HFFc6 (cell line): ENCODE results near the gene DCUN1D2. TPM values are rescaled to one million over a fixed set of nuclear protein-coding genes. Genes with fewer than 3 reads are reported as not detected.
A peak's percentile ranks its signal among the peaks of the same experiment; 100 is the strongest.

ENCODE experiments used
- DNase-seq: peaks from one replicate; pipeline ENCODE4 v3.0.0-alpha.2; 2018
- H3K27ac Mint-ChIP-seq: 2 replicates; pipeline ENCODE4 v1.8.0; 2020; ENCODE audit warnings: mild to moderate bottlenecking, mixed read lengths
- H3K27me3 Mint-ChIP-seq: 2 replicates; pipeline ENCODE4 v1.8.0; 2021; ENCODE audit warnings: mild to moderate bottlenecking, moderate library complexity, mixed read lengths; ENCODE audit not compliant: insufficient read depth
- H3K36me3 Mint-ChIP-seq: 2 replicates; pipeline ENCODE4 v1.8.0; 2021; ENCODE audit warnings: low read depth, mixed read lengths
- H3K4me1 Mint-ChIP-seq: 2 replicates; pipeline ENCODE4 v1.8.0; 2020; ENCODE audit warnings: low read depth, mixed read lengths
- H3K4me3 Mint-ChIP-seq: 2 replicates; pipeline ENCODE4 v1.8.0; 2020; ENCODE audit warnings: mild to moderate bottlenecking, moderate library complexity, mixed read lengths
- H3K9me3 Mint-ChIP-seq: 2 replicates; pipeline ENCODE4 v1.8.0; 2020; ENCODE audit warnings: mild to moderate bottlenecking, mixed read lengths
- total RNA-seq, 6 experiments: library from RNA; stranded (reverse); fragmentation: NEBNext Ultra II Directional; extraction: Animal tissue kit (Norgen Biotek cat#: 25700); gene quantifications; 2 replicates in 1 of 6; 3 replicates in 5 of 6; pipeline ENCODE4 v1.2.3, GENCODE V29; 2021
- TF ChIP-seq, protein P1 (sequence below): fragments of 200-600 bp; sonication (generic); IDR thresholded peaks from 2 replicates; pipeline ENCODE4 v1.5.0; 2021; ENCODE audit warnings: antibody characterized with exemption, mild to moderate bottlenecking

DCUN1D2 gene
- total RNA-seq, 6 experiments from 2014 or later: 7.6 to 9.3 (median 9.0) TPM

DNA sequence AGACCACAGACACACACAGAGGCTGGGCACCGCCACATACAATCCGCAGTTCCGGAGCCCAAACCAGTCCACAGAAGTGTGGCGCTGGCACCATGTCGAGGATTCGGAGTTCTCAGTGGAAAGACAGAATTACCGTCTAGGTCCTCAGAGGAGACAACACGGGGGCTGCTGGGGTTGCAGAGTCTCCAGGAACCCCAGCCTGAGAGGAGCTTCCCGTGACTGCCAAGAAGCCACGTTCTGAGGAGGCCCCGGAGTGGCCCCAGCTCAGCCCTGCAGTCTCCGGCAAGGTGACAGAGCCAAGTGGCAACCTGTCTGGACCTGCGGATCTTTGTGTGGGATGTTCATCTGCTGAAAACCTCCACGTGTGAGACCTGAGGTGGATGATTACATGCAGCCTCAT lies 29.9 kb downstream of the DCUN1D2 start:
- Mint-ChIP-seq H3K9me3 (no peaks in the 10 kb centered on the region), H3K4me1 (no peaks in the 10 kb centered on the region), H3K27me3 (no peaks in the 10 kb centered on the region; the same call in 1 of the 2 replicates), H3K27ac (no peak overlapping the region), H3K36me3 (peaks cover 15% of the 10 kb centered on the region), H3K4me3 (no peak overlapping the region)
- TF ChIP-seq, protein P1, sequence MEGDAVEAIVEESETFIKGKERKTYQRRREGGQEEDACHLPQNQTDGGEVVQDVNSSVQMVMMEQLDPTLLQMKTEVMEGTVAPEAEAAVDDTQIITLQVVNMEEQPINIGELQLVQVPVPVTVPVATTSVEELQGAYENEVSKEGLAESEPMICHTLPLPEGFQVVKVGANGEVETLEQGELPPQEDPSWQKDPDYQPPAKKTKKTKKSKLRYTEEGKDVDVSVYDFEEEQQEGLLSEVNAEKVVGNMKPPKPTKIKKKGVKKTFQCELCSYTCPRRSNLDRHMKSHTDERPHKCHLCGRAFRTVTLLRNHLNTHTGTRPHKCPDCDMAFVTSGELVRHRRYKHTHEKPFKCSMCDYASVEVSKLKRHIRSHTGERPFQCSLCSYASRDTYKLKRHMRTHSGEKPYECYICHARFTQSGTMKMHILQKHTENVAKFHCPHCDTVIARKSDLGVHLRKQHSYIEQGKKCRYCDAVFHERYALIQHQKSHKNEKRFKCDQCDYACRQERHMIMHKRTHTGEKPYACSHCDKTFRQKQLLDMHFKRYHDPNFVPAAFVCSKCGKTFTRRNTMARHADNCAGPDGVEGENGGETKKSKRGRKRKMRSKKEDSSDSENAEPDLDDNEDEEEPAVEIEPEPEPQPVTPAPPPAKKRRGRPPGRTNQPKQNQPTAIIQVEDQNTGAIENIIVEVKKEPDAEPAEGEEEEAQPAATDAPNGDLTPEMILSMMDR: no peak
- DNase-seq: no peak

DNA sequence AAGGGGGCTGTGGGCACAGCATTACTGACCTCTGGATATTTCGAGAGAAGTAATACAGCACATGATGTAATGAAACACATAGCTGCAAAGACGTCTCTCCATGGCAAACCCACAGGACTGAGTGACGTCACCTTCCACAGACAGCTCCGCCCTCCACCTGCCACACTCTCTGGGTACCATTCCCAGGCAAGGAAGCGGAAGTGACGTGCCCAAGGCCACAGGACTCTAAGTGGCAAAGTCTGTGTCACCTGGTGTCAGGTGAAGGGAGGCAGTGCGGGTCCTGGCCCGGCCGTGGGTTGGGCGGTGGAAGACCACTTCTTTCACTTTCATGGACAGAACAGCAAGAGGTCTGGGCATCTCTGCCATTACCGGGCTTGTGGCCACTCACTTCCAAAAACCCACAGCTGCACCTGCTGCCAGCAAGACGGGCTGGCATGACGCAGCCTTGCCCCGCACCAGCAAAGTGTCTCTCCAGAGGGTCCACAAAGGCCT lies 30.4 kb downstream of the DCUN1D2 start:
- no peak overlapping the region for H3K4me3 Mint-ChIP-seq
- TF ChIP-seq, protein P1: no peak
- no peaks in the 10 kb centered on the region for H3K9me3 Mint-ChIP-seq
- DNase-seq: no peak
- no peak overlapping the region for H3K27ac Mint-ChIP-seq
- peaks cover 18% of the 10 kb centered on the region for H3K36me3 Mint-ChIP-seq
- no peaks in the 10 kb centered on the region; the same call in 1 of the 2 replicates for H3K27me3 Mint-ChIP-seq
- H3K4me1 Mint-ChIP-seq: no peaks in the 10 kb centered on the region

DNA sequence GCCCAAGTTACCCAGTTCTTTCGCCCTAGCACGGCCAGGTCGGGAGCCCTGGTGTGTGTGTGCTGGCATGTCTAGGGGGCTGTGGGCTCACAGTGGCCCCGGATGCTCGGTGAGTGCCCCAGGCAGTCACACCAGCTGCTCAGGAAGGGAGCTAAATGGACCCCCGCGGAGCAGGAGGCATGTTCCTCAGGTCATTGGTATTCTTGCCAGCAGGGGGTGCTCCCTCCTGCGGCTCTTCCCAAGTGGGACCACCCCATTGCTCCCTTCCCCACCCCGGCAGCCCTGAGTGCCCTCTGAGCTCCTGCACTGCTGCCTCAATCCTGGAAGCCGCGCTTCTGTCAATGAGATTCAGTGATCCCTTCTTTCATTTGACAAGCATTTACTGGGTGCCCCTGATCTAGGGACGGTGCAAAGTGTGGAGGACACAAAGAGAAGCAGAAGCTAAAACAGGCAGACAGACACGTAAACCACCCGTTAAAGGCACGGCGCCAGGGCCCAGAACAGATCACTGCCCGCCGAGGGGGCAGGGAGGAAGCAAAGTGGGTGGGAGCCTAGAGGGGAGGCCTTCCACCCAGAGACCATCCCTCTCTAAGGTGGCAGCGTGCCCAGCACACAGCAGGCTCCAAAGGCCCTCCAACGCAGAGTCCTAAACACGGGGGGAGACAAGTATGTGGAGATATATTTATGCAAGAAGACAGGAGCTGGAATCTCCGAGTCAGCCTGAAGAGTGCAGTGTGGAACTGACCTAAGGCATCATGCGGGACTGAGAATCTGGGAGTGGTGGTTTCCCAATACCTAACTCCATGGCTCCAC lies 32.1 kb downstream of the DCUN1D2 start:
- H3K4me1 Mint-ChIP-seq: peaks cover 9% of the 10 kb centered on the region; the same call in 1 of the 2 replicates
- H3K36me3 Mint-ChIP-seq: peaks cover 28% of the 10 kb centered on the region
- H3K4me3 Mint-ChIP-seq: no peak overlapping the region
- no peaks in the 10 kb centered on the region for H3K9me3 Mint-ChIP-seq
- no peak for DNase-seq
- H3K27me3 Mint-ChIP-seq: no peaks in the 10 kb centered on the region; the same call in none of the 2 replicates
- TF ChIP-seq, protein P1: peak; percentile 73
- no peak overlapping the region for H3K27ac Mint-ChIP-seq

DNA sequence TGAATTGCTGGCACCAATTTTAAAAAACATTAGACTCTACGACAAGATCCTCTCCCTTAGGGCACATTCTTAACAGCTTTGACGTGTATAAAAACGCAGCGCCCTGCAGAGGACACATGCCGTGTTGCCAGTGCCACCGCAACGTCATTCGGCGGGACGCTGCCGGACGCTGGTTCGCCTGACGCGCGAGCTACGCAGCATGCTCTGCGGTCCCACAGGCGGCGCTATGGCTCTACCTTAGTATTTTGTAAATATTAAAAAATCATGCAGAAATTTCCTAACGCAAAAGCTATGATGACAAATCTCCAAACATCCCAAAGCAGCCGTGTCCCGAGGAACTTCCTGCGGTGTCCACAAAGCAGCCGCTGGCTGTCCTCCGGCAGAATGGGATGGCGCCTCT lies 33.0 kb downstream of the DCUN1D2 start:
- no peaks in the 10 kb centered on the region; the same call in none of the 2 replicates for H3K27me3 Mint-ChIP-seq
- TF ChIP-seq, protein P1: no peak
- no peak overlapping the region for H3K4me3 Mint-ChIP-seq
- no peak overlapping the region for H3K27ac Mint-ChIP-seq
- peaks cover 9% of the 10 kb centered on the region; the same call in 1 of the 2 replicates for H3K4me1 Mint-ChIP-seq
- no peaks in the 10 kb centered on the region for H3K9me3 Mint-ChIP-seq
- peaks cover 31% of the 10 kb centered on the region for H3K36me3 Mint-ChIP-seq
- DNase-seq: no peak

DNA sequence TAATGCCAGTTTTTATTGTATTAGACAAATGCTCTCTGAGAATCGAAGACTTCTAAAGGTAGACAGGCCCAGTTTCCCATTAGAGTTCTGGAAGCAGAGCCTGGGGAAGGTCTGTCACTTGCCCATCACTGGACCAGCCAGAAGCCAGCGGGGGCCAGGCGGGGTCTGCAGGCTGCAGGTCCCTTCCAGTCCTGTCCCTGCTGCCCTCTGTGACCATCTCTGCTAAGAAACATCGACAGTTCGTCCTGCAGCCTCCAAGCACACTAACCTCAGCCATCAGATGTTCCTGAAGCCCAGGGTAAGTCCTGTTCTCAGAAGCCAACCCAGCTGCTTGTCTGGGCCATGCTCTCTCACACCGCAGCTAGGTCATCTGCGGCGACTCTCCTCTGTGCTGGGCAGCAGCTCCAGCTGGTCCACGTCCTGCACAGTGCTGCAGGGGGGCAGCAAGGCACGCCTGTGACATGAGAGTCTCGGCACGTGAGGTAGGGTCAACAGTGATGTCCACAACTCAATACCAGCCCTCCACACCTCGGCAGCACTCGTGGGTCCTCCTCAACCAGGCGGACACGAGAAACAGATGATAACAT lies 34.3 kb downstream of the DCUN1D2 start:
- Mint-ChIP-seq H3K36me3 (peaks cover 31% of the 10 kb centered on the region), H3K9me3 (no peaks in the 10 kb centered on the region), H3K4me1 (peaks cover 9% of the 10 kb centered on the region; the same call in 1 of the 2 replicates), H3K27ac (no peak overlapping the region), H3K4me3 (no peak overlapping the region), H3K27me3 (no peaks in the 10 kb centered on the region; the same call in none of the 2 replicates)
- no peak for DNase-seq
- TF ChIP-seq, protein P1: no peak
